GM12874 (cell line): ENCODE results near the gene PNMA8B.

Experiments used
- CTCF ChIP-seq: IDR thresholded peaks from 2 replicates; pipeline ENCODE4 v1.5.1; 2011; ENCODE audit warnings: low read depth, mild to moderate bottlenecking, control low read depth, low read length, moderate library complexity; ENCODE audit not compliant: insufficient read depth

PNMA8B gene

GRCh38 chr19:46453661-46454060, 42.0 kb downstream of the PNMA8B start:
- TF ChIP-seq CTCF, result no peak

- TF ChIP-seq CTCF, result no peak
These were observed 43.5 kb downstream of the PNMA8B start for GRCh38 chr19:46452186-46452585.

GRCh38 chr19:46451352-46451751, 44.3 kb downstream of the PNMA8B start:
- TF ChIP-seq CTCF, result no peak

GRCh38 chr19:46450737-46451136, 44.9 kb downstream of the PNMA8B start:
- TF ChIP-seq CTCF, result no peak

GRCh38 chr19:46449228-46449627, 46.4 kb downstream of the PNMA8B start:
- TF ChIP-seq CTCF, result no peak

GRCh38 chr19:46448601-46449000, 47.1 kb downstream of the PNMA8B start:
- TF ChIP-seq CTCF, result no peak

- no peak for TF ChIP-seq CTCF
These were observed 47.8 kb downstream of the PNMA8B start for GRCh38 chr19:46447824-46448223.

GRCh38 chr19:46447006-46447405, 48.7 kb downstream of the PNMA8B start:
- no peak for TF ChIP-seq CTCF
